AG20443 (cell line): ENCODE data around the gene PSME2.

ENCODE experiments used
- DNase-seq: peaks from one replicate; pipeline ENCODE4 v3.0.0; 2012; ENCODE audit warnings: low spot score, mixed read lengths

PSME2 gene

DNA sequence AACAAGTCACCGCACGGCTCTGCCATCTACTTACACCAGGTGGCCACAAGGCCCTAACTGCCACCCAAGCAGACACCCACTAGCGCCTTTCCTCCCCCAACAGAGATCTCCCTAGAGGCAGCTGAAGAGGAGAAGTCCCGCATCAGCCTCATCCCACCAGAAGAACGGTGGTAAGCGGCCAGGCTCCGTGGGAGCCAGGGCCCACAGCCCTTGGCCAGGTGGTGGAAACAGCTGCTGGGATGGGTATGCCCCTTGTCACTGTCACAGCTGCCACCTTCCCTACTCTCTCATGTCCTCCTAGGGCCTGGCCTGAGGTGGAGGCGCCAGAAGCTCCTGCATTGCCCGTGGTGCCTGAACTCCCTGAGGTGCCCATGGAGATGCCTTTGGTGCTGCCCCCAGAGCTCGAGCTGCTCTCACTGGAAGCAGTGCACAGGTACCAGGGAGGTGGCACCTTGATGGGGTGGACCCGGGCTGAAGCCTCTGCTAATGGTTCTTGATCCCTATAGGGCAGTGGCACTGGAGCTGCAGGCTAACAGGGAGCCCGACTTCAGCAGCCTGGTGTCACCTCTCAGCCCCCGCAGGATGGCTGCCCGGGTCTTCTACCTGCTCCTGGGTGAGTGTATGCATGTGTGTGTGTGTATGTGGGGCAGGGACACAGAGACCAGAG, 33.0 kb upstream of the PSME2 start:
- DNase-seq, result no peak

GRCh38 chr14:24178399-24179178, 32.2 kb upstream of the PSME2 start:
- no peak for DNase-seq

- no peak for DNase-seq
Measured at GRCh38 chr14:24177891-24178290, 31.5 kb upstream of the PSME2 start.

DNA sequence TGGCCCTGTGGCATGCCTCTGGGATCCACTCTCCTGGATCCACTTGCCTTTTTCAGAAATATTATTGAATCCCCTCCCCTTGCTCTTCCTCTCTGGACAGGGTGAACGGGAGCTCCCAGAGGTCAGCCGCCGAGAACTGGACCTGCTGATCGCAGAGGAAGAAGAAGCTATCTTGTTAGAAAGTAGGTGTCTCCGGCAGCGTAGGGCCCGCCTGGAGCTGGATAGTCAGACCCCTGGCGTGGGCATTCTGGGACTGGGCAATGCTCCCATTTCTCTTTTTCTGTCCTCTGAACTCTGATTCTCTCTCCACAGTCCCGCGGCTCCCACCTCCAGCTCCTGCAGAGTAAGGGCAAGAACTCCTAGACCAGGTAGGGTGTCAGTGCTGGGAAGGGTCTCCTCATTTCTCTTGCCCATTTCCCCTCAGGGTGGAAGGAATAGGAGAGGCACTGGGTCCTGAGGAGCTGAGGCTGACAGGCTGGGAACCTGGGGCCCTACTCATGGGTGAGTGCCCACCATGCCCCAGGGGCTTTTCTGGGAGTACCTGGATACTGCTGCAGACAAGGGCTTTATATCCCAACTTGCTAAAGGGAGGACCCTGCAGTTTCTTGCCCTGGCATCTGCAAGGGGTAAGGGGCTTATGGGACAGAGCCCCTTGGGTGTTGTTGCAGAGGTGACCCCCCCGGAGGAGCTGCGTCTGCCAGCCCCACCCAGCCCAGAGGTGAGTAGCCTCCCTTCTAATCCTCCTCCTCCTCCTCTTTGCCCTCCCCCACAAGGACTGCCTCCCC, 30.8 kb upstream of the PSME2 start:
- no peak for DNase-seq

DNA sequence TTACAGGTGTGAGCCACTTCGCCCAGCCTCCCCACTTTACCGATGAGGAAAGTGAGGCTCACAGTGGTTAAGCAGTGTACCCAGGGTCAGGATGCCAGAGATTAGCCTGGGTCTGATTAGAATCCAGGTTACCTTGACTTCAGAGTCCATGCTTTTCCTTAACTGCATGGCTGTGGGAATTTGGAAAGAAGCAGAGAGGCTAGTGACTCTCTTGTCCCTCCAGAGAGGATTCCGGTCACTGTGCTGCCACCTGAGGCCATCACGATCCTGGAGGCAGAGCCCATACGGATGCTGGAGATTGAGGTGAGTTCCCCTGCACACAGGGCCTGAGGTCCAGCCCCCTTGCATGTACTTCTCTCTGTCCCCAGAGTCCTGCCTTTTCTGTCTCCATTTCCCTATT, 30.2 kb upstream of the PSME2 start:
- no peak for DNase-seq

DNA sequence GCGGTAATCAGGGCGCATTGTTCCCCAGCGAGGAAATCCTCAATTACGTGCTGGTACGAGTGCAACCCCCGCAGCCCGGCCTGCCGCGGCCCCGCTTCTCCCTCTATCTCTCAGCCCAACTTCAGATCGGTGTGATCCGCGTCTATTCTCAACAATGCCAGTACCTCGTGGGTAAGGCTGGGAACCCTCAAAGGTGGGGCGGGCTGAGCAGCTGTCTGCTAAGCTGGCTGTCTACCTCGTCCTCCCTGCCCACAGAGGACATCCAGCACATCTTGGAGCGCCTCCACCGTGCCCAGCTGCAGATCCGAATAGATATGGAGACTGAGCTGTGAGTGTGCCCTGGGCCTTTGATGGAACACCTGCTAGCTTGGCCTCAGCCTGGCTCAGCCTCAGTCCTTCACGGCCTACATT, 26.5 kb upstream of the PSME2 start:
- no peak for DNase-seq

GRCh38 chr14:24172261-24172860, 26.0 kb upstream of the PSME2 start:
- DNase-seq, result no peak

- DNase-seq, result peak; percentile 16
Measured at GRCh38 chr14:24171422-24172260, 25.2 kb upstream of the PSME2 start, which contains the start of gene REC8. Gene REC8 (plus strand): TSS chr14:24172080. CDS start chr14:24172553, 473 bp downstream.

- DNase-seq, result no peak
Measured at GRCh38 chr14:24167469-24168114, 21.2 kb upstream of the PSME2 start.

- DNase-seq, result no peak
Measured at GRCh38 chr14:24165785-24166184, 19.4 kb upstream of the PSME2 start.

GRCh38 chr14:24164518-24164991, 18.1 kb upstream of the PSME2 start:
- no peak for DNase-seq

- peak; percentile 47 for DNase-seq
Measured at GRCh38 chr14:24162093-24162492, 15.7 kb upstream of the PSME2 start.

DNA sequence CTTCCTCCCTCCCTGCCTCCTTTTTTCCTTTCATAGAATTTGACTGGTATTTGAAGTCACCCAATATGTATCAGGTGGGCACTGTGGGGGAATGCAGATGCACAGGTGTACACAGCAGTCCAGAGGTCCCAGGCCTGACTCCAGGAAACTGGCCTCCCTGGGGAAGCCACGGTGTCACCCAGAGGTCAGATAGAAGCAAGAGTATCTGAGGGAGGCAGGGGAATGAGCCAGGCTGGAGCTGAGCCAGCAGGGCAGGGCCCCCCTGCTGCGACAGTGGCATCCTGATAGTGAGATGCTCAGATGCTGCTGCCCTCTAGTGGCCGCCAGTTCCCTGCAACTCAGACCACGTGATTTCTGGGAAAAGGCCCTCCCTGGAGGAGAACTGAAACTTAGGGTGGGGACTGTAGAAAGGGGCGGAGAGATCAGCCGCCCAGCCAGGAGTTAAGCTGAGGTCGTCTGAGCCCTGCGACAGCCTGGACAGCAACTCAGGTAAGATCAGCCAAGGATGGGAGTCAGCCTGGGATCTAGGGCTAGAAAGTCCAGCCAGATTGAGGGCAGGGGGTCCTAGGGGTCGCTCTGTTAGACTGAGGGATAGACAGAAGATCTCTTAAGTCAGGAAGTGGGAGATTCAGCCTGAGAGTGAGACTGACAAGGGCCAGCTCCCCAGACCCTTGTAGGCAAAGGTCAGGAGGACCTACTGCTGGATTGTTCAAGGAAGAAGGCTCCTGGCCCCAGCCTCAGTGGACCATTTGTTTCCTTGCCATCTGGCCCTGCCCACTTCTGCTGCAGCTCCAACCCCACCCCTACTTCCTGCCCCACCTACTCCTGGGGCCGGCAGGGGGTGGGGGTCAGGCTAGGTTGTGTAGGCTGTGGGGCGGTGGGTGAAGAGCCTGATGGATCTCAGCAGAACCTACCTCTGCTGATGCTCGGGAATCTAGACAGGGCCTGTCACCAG, 14.7 kb upstream of the PSME2 start, which contains the start of gene IRF9:
Gene IRF9, plus strand, starts transcription at position 416 of the 955 bp plus-strand sequence. CDS start 880 bp downstream, outside the sequence.
- peak; percentile 95 for DNase-seq

DNA sequence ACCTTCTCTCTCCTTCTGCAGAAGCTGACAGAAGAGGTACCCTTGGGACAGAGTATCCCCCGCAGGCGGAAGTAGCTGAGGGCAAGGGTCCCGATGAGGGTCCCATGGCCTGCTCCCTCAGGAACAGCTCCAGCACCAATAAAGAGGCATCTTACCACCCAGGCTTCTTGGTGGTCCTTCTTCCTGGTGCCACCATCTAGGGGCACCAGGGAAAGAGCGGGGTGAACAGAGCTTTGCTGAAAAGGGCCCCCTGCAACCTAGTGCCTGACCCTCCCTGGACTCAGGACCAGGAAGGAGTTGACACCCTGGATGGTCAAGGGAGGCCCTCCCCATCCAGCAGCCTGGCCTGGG, 14.1 kb upstream of the PSME2 start:
- DNase-seq, result no peak

GRCh38 chr14:24159777-24160498, 13.5 kb upstream of the PSME2 start:
- DNase-seq, result no peak

DNA sequence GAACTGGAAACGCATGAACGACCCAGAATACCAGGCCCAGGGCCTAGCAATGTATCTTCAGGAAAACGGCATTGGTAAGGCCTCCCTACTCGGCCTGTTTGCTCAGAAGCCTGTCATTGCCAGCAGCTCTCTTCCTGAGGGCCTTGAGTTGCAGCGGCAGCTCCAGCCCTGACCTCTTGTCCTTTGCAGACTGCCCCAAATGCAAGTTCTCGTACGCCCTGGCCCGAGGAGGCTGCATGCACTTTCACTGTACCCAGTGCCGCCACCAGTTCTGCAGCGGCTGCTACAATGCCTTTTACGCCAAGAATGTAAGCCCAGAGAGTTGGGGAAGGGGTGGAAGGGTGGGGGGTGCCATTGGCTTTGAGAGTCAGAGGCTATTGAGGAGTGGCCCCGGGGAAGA, 10.9 kb upstream of the PSME2 start:
- DNase-seq, result no peak

DNA sequence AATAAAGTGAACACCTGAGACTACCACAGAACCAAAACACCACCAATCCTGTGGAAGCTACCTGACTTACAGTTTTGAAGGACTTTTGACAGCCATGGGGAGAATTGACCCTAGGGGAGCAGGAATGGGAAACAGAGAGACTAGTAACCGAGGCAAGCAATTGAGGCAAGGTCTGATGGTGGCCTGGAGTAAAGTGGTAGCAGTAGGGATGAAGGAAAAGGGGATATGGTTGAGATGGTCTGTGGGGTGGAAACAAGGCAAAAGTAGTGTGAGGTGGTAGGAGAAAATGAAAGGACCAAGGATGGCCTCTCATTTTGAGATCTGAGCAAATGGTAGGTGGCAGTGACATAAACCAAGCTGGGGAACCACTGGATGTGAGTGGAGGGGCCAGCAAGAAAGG, 10.4 kb upstream of the PSME2 start:
- DNase-seq, result no peak

DNA sequence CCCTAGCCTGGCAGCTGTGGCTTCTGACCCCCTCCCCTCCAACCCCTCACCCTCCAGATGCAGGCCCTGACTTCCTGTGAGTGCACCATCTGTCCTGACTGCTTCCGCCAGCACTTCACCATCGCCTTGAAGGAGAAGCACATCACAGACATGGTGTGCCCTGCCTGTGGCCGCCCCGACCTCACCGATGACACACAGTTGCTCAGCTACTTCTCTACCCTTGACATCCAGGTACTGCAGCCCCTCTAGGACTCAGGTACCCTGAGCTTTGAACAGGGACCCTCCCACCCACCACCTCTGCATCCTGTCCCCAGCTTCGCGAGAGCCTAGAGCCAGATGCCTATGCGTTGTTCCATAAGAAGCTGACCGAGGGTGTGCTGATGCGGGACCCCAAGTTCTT, 8.7 kb upstream of the PSME2 start:
- no peak for DNase-seq
